ENCODE measurements around the gene MSANTD3. TPM values are rescaled to one million over a fixed set of nuclear protein-coding genes. Genes with fewer than 3 reads are reported as not detected.

MSANTD3 gene
- total and polyA plus RNA-seq, 2 experiments from 2014 or later: 19.7 to 34.5 TPM

GRCh38 chr9:100498592-100498991, 71.6 kb downstream of the MSANTD3 start:
- Histone ChIP-seq H3K36me3 (ENCODE audit: insufficient read depth) (no peaks in the 10 kb centered on the region), H3K27me3 (ENCODE audit: insufficient read depth) (no peaks in the 10 kb centered on the region), H3K79me2 (replicated peaks; ENCODE audit: insufficient read depth) (peaks cover 77% of the 10 kb centered on the region), H3K27ac (ENCODE audit: low read depth) (peak overlapping the region; percentile 65), H3K4me3 (no peak overlapping the region), H3K4me1 (ENCODE audit: insufficient read depth) (peaks cover 33% of the 10 kb centered on the region), H3K4me2 (peak overlapping the region; percentile 3; the same call in 1 of the 2 replicates), H2AFZ (no peak overlapping the region), H4K20me1 (replicated peaks; ENCODE audit: insufficient read depth) (peaks cover 18% of the 10 kb centered on the region), H3K9me2 (ENCODE audit: insufficient read depth) (no peaks in the 10 kb centered on the region), H3F3A (replicated peaks; ENCODE audit: low read depth) (no peaks in the 10 kb centered on the region)
- Mint-ChIP-seq H3K9me3 (no peaks in the 10 kb centered on the region), H3K36me3 (ENCODE audit: low read depth) (peaks cover 17% of the 10 kb centered on the region; the same call in 2 of the 3 replicates), H3K27ac (peak overlapping the region; percentile 93), H3K4me3 (0 out of 3 replicates have a peak overlapping the region, but pooled peaks have one; percentile 5), H3K27me3 (ENCODE audit: insufficient read depth, low read depth, poor library complexity) (no peaks in the 10 kb centered on the region), H3K4me1 (peaks cover 35% of the 10 kb centered on the region)
- DNase-seq (ENCODE audit: low spot score): no peak
- TF ChIP-seq ZNF331 (CRISPR knock-in tag; IDR thresholded peaks at IDR 0.05; ENCODE audit: low read depth): no peak
- no peak for ATAC-seq

GRCh38 chr9:100499460-100499859, 72.5 kb downstream of the MSANTD3 start:
- H3K9me2 ChIP-seq (ENCODE audit: insufficient read depth): no peaks in the 10 kb centered on the region
- Mint-ChIP-seq H3K36me3 (ENCODE audit: low read depth) (peaks cover 22% of the 10 kb centered on the region; the same call in 2 of the 3 replicates), H3K27ac (peak overlapping the region; percentile 29; the same call in 1 of the 2 replicates), H3K27me3 (ENCODE audit: insufficient read depth, low read depth, poor library complexity) (no peaks in the 10 kb centered on the region), H3K4me1 (peaks cover 32% of the 10 kb centered on the region), H3K4me3 (no peak overlapping the region), H3K9me3 (no peaks in the 10 kb centered on the region)
- H3K4me3 ChIP-seq: no peak overlapping the region
- no peaks in the 10 kb centered on the region for H3K36me3 ChIP-seq (ENCODE audit: insufficient read depth)
- H3K79me2 ChIP-seq (replicated peaks; ENCODE audit: insufficient read depth): peaks cover 69% of the 10 kb centered on the region
- no peak overlapping the region; the same call in 1 of the 2 replicates for H3K27ac ChIP-seq (ENCODE audit: low read depth)
- H3K4me1 ChIP-seq (ENCODE audit: insufficient read depth): peaks cover 24% of the 10 kb centered on the region
- no peaks in the 10 kb centered on the region for H3F3A ChIP-seq (replicated peaks; ENCODE audit: low read depth)
- no peak for ATAC-seq
- no peak for DNase-seq (ENCODE audit: low spot score)
- H4K20me1 ChIP-seq (replicated peaks; ENCODE audit: insufficient read depth): peaks cover 17% of the 10 kb centered on the region
- H3K4me2 ChIP-seq: no peak overlapping the region
- H2AFZ ChIP-seq: no peak overlapping the region
- H3K27me3 ChIP-seq (ENCODE audit: insufficient read depth): no peaks in the 10 kb centered on the region
- TF ChIP-seq CTCF (conservative IDR thresholded peaks at IDR 0.05; ENCODE audit: low read depth in 2 of 2) (no peak), EZH2phosphoT487 (IDR thresholded peaks at IDR 0.05; ENCODE audit: unreplicated experiment) (no peak), STAT1 (IDR thresholded peaks at IDR 0.05; ENCODE audit: unreplicated experiment) (no peak), ZNF331 (CRISPR knock-in tag; IDR thresholded peaks at IDR 0.05; ENCODE audit: low read depth) (no peak), JUNB (IDR thresholded peaks at IDR 0.05; ENCODE audit: unreplicated experiment) (no peak), NANOG (IDR thresholded peaks at IDR 0.05; ENCODE audit: borderline replicate concordance) (no peak), ZNF462 (CRISPR knock-in tag; IDR thresholded peaks at IDR 0.05) (no peak), POLR2AphosphoS5 (IDR thresholded peaks at IDR 0.05; ENCODE audit: low read depth) (no peak), REST (IDR thresholded peaks at IDR 0.05; ENCODE audit: unreplicated experiment) (no peak)

Data from GM23338 (cell line).